GM21381 (cell line): ENCODE results near the gene FOCAD.

Source experiments
- ATAC-seq: cut with Tn5 transposase; IDR thresholded peaks from one replicate; pipeline ENCODE4 v1.9.1; 2021; ENCODE audit warnings: mild to moderate bottlenecking, moderate library complexity; ENCODE audit not compliant: unreplicated experiment

The FOCAD gene

DNA sequence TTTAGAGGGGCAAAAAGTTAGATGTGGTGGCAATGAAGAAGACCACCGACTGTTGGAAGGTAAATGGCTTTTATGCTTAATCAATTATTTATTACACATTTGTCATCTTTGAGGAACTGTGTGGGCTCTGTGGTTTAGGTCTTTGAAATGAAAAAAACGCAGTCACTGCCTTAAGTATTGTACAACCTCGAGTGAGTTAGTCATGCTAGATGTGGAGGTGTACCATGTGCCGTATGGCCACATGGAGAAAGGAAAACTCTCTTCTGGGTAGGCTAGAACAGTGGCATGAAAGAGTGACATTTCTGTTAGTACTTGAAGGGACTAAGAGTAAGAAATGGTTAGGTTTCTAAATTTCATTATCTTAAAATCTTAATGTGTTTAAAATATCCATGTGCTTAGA lies 181.3 kb downstream of the FOCAD start:
- ATAC-seq: no peak

DNA sequence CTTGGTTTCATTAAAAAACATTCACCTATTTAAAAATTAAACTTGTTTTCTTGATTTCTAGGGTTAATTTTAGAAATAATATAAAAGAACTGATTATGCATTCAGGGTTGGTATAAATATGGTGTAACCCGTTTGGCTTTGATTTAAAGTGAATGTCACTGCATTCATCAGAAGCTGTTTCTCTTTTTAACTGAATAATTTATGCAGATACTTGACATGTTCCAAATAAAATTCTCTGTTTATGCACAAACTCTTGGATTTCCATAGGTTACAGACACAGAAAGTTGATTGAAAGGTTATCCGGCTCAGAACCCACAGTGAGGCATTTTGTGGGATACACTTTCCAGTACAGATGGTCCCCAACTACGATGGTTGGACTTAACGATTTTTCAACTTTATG lies 186.1 kb downstream of the FOCAD start:
- ATAC-seq: no peak

DNA sequence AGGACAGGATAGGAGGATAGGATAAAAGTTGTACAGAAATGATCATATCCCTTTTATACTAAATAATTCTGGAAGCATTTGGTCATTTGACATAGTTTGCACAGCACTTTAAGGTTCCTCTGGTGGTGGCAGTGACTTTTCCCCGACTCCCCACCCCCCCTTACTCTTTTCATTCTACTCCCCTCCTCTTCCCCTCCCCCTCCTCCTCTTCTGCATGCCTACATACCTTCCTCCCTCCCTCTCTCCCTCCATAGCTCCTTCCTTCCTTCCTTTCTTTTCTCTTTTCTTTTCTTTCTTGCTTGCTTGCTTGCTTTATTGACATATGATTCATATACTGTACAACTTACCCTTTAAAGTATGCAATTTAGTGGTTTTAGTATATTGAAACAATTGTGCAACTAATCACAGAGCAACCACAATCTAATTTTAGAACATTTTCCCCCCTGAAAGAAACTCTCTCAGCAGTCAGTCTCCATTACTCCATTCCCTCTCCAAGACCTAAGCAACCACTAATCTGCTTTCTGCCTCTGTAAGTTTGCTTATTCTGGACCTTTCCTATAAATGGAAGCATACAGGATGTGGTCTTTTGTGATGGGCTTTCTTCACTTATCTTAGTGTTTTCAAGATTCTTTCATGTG lies 188.4 kb downstream of the FOCAD start:
- no peak for ATAC-seq

DNA sequence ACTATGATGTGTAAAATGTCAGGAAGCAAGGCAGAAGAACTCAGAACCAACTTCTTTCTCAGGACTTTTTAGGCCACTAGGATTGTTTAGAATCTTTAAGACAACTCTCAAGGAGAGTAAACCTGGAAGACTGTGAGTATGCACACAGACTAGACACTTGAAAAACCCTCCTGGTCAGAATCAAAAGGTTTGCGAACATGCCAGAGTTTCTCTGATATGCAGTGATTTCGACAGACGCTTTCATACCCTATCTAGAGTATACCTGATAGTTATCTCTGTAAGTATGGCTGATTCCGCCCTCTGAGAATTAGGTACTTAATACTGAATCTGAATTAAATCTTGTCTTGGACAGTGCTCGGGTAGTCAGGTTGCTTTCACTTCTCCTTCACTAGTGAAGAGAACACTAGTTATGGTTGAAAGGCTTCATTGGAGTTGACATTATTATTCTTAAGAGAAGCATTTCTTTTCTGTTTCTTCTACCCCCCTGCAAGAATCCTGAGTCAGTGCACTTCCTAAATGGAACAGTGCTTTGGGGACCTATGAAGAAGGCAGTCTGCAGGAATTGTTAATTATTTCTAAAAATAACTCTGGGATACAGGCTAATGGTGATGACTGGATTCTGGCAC lies 189.3 kb downstream of the FOCAD start:
- ATAC-seq: no peak

DNA sequence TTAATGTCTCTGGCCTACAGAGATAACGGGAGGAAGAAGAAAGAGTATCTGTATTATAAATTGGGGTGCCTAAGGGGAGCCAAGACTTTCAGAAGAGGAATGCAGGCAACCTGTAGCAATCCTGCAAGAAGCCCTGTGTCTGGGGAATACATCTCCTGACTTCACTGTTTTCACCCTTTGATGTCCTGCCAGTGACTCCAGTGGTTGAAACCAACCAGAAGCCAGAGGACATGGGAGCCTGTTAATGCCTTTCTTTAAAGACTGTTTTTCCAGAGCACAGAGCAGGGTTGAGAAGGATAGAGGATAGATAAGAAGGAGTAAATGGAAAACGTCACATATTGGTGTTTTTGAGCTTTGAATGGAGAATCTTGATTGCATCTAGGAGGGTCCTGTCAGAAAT lies 196.2 kb downstream of the FOCAD start:
- no peak for ATAC-seq

DNA sequence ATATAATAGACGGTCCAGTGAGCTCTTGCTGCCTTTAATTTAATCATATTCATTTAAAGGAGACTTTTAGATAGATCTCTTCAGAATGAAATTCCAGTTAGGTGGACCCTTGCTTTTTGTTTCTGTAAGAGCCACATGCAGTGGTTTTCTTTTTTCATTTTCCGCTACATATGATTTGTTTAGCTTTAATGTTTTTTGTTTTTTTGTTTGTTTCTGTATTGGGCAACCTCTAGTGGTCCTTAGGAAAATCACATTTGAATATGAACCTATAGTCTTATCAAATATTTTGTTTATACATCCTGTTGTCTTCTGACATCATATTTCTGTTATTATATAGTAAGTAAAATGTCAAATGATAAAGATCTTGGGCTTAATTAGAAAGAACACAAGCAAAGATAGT lies 196.6 kb downstream of the FOCAD start:
- ATAC-seq: no peak

DNA sequence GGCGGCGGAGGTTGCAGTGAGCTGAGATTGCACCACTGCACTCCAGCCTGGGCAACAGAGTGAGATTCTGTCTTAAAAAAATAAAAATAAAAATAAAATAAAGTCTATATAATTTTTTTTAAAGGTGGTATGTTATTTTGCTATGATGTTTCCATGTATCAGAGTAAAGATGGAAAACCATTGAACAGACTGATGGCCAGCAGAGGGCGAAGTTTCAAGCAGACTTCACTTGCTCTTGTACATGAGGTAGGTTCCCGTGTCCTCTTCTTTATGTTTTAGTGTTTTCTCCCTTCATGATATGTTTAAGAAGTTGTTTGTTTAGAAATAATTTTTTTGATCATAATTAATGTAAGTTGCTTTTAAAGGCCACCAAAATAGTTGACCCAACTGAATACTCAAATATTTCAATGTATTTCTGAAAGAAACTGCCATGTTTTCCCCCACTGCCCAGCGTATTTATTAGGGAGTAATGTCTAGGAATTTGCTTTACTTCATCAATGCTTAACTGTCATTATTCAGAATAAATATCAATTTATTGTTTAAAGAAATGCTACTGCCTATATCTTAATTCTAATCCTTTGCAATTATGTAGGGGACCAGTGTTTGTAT lies 201.0 kb downstream of the FOCAD start:
- ATAC-seq: no peak

DNA sequence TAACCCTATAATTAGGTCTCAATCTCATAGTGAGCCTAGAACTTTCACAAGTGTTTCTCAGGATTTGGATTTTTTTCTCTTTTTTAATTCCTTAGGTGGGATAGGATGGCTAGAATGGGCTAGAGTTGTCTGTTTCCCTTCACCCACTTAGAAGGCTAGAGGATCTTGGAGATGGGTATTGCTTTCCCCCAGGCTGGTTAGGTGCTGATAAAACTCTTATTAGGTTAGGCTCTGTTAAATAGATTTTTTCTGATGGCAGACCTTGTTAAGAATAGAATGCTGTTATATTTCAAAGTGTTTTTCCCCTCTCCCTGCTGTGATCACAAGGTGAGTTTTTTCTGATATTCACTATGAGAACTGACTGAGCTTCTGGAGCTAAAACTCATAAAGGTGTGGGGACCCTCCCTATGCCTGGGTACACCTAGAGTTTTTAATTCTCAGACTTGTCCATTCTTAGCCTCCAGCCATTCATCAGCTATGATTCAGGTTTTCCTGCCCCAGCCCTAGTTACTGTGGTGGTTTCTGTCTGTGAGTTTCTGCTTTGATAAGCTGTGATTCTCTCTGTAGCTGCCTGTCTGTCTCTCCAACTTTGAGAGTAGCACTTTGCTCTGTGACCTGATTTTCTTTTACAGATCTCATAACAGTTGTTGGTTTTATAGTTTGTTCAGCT lies 215.0 kb downstream of the FOCAD start:
- ATAC-seq: no peak

DNA sequence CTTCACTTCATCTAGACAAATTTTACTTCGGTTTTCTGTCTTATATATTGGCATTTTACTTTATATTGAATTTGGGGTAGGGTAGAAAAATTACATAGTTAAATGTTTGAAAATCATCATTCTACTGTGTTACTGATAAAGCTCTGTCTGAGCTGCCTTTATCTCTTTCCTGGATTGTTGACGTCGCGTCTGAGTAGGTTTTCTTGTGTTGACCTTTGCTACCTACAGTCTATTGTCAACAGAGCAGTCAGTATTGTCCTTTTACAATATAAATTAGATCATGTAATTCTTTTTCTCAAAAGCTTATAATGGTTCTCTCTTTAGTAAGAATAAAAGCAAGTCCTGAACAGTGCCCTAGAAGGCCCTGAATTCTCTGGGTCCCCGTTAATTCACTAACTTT lies 219.2 kb downstream of the FOCAD start:
- no peak for ATAC-seq

DNA sequence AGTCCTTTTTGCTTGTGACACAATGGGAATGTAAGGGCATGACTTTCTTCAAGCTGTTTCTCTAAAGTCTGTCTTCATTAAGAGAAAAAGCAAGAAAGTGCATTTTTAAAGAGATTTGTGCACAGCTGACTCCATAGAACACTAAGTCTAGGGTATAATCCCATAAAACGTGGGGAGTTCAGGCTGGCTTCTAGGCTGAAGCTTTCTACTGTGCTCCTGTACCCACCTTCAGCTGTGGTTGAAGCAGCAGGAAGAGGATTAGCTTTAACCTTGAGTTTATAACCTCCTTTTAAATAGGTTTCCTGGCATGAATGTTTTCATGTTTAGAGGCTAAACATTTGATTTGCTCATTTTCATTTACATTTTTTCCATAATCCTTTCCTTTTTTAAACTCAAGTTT lies 220.9 kb downstream of the FOCAD start:
- no peak for ATAC-seq

DNA sequence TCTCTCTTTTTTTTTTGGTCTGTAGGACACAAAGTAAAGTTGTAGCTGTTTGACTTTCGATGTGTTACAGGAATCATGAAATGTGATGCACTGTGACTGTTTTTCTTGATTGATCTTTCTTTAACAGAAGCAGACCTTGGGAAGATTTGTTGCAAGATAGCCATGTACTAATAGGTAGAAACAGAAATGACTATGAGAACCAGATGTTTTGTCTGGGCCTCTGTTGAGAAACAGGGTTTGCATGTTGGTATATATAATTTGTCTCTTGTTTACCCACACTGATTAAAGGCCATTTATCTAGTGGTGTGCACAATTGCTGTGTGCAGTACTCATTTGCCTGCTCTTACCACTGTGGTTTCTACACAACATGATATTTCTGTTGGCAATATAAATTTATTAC lies 222.3 kb downstream of the FOCAD start:
- ATAC-seq: no peak

DNA sequence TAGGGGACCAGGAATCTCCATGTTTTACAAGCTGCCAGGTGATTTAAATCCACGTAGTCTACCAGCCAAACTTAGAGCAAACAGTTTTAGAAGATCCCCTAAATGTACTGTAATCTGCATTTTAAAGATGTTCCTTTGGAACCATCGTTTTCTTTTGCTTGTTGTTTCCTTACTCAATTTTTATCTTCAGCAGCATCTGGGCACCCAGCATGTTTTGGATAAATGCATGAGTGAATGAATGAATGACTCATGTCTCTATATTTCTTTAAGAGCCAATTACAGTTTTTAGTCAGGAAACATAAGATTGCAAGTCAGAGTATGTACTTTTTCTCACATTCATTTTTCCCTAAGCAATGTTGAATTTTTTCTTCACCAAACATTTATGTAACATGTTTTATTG lies 224.4 kb downstream of the FOCAD start:
- ATAC-seq: no peak

DNA sequence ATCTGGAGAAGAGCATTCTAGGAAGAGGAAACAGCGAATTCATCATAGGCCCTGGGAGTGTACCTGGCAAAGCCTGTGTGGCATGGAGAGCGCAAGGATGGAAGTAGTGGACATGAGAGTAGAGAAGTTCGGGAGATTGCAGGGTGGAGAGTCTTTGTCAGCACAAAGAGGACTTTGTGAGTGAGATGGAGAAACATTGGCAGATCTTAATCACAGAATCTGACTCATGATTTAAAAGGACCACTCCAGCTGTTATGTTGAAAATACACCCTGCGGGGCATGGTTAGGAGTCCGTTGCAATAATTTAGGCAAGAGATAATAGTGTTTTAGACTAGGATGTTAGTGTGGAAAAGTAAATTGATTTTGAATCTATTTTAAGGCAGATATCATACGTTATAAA lies 230.5 kb downstream of the FOCAD start:
- no peak for ATAC-seq

DNA sequence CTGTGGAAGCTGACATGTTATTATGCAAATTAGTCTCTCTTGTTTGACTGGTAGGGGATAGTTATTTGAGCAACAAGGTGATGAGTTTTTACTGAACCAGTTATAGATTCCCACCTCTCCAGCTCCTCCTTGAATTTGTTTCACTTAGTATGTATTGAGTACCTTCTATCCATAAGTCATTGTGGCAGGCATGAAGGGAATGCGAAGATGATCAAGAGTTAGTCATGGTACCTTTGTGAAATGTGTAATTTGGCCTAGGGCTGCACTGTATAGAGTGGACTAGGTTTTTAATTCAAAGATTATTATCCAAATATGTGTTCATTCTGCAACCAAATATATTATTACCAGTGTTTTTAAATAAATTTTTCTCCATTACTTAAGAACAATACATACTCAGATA lies 237.3 kb downstream of the FOCAD start:
- no peak for ATAC-seq

DNA sequence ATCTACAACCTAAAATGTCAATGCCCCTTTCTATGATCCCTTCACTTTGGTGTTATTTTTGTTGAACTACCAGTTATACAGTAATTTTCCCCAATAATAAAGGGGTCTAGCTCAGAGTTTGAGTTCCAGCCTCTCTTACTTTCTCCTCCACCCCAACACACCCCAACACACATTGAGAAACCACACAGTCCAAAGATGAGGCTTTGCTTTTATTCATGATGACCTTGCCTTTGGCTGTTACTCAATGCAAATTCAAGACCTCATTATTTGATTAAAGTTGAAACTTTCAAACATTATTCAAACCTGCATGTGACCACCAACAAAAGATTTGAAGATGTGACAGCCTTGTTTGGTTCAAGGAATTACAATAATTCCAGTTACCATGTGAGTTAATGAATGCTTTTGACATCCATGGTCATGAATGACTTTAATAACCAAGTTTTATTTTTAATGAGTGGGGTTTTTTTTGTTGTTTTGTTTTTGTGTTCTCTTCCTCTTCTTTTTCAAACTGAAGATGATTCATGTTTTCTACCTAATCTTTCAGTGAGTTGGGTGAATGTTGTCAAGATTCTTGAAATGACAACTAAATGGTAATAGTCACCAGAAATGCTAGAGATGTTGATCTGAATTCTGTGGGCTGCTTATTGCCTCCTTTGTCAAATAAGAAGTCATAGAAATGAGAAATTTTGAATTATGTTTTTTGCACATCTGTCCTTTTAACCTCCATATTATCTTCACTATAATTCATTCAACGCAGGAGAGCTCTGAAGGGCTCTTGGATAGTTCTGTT lies 241.4 kb downstream of the FOCAD start:
- no peak for ATAC-seq

DNA sequence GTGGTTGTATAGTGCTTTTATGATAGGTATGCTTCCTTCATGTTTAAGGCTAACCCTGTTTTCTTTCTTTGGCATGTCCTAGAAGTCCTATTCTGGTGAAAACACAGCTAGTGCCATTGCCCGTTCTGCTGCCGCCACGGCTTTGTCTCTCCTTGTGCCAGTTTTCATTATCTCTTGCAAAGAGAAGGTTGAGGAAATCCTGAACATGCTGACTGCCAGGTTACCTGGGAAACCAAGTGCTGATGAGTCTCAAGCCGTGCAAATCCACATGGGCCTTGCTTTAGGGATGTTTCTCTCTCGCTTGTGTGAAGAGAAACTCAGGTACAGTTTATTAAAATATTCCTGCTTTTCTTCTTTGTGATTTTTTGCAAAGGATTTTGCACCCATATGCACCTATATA lies 245.2 kb downstream of the FOCAD start:
- ATAC-seq: no peak

DNA sequence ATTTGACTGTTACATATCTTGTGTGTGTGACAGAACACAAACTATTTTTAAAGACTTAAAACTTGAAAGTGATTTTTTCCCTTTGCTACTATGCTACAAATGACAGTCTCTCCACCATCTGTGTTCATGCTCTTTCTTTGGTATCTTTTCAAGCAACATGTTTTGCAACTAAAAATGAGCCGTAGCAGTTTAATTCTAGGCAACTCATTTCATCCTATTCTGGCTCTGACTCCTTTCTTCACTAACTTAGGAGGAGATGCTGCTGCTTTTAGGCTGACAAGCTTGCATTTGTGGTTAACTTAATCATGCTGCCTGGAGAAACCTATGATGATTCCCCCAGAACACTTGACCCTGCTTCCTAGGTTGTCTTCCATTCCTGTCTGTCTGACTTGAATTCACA lies 246.8 kb downstream of the FOCAD start:
- no peak for ATAC-seq

DNA sequence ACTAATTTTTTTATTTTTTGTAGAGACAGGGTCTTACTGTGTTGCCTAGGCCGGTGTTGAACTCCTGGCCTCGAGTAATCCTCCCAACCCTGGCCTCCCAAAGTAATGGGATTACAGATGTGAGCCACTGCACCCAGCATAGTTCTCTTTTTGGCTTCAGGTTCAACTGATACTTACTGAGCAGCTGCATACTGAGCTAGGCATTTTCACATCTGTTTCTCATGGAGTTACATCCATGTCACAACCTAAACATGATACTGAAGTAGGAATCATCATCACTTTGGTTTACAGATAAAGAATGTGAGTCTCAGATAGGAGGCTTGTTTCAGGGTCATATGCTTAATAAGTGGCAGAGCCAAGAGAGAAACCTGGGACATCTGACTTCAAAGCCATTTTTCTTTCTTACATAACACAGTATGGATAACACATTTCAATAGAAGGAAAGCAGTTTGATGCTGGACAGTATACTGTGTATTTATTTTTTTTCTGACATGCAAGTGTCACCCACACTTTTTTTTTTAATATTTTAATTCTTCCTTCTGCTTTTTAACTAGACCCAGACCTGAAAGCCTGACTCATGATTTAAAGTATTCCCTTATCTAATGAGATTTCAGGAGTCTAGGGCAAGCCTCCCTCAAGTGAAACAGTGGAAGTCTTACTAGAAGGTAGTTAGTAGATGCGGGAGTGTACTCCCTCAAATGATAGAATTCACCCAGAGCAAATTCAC lies 256.6 kb downstream of the FOCAD start:
- ATAC-seq: peak; percentile 24

DNA sequence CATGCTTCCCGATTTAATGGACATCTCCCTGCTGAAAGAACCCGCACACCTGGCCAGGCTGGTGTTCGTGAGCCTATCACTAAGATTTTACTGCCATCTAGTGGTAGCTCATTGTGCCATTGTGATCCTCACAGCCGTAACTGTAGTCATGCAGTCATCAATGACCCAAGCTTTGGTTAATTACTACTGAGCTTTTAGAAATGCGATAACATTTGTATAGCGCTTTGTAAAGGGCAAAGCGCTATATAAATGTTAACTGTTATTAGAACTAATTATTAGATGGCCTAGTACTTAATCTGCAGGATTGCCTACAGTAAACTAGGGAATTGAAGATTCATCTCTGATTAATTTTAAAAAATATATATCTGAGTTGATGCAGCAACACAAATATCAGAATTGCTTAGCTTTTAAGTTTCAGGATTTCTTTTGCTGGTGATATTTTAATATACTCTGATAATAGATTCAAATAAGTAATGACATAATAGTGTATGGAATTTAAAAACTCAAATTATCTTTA lies 257.2 kb downstream of the FOCAD start:
- peak; percentile 98 for ATAC-seq

DNA sequence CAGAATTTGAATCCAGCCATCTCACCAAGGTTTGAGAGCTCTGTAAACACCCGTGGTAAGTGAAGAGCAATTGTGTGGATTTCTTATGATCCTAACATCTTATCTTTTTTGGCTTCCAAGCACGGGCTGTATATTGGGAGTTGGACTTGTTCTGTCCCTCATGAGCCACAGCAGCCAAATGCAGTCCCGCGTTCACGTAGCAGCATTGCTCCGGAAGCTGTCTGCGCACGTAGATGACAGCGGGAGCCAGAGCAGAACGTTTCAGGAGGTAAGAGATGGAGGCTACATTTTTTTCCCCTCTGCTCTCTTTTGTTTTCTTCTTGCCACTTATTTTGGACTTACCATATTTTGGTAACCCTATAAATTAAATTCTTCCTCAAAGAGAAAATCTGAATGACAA lies 260.4 kb downstream of the FOCAD start:
- no peak for ATAC-seq
